ENCODE results near the gene UVRAG. TPM values are rescaled to one million over a fixed set of nuclear protein-coding genes. Genes with fewer than 3 reads are reported as not detected.

UVRAG gene
- total RNA-seq, 1 experiment from 2014 or later = 13.0 TPM

GRCh38 chr11:76026281-76026680 lies 211.3 kb downstream of the UVRAG start:
- H3K79me2 ChIP-seq (ENCODE audit: low read length) = no peaks in the 10 kb centered on the region
- POLR2A ChIA-PET (ENCODE audit: unreplicated experiment) = no interaction called here
- H4K20me1 ChIP-seq (ENCODE audit: low read length) = no peaks in the 10 kb centered on the region
- peaks cover 6% of the 10 kb centered on the region for H3K36me3 ChIP-seq (ENCODE audit: low read depth, low read length)
- H3K4me1 ChIP-seq (ENCODE audit: insufficient read depth, low read length) = peaks cover 25% of the 10 kb centered on the region
- ATAC-seq = no peak
- no peak for DNase-seq
- H3F3A ChIP-seq (ENCODE audit: low read length, unreplicated experiment) = peaks cover 18% of the 10 kb centered on the region
- H3K9ac ChIP-seq (ENCODE audit: low read length) = no peak overlapping the region
- CTCF ChIA-PET = no interaction called here
- H3K9me2 ChIP-seq (replicated peaks; ENCODE audit: low read length) = no peaks in the 10 kb centered on the region
- H3K4me3 ChIP-seq (ENCODE audit: low read length) = no peak overlapping the region
- no peaks in the 10 kb centered on the region for H3K27me3 ChIP-seq (ENCODE audit: low read length)
- no peak overlapping the region for H3K27ac ChIP-seq (ENCODE audit: low read length)
- TF ChIP-seq EZH2phosphoT487 (IDR thresholded peaks at IDR 0.05; ENCODE audit: borderline replicate concordance, low read length) (no peak), CTCF (conservative IDR thresholded peaks at IDR 0.05; ENCODE audit: low read depth, low read length) (no peak), EZH2 (IDR thresholded peaks at IDR 0.05; ENCODE audit: low read length, unreplicated experiment) (no peak)
- no peaks in the 10 kb centered on the region for H3K9me3 ChIP-seq (ENCODE audit: low read length)
- H2AFZ ChIP-seq (ENCODE audit: low read length) = no peak overlapping the region
- intact Hi-C loops (cut with micrococcal nuclease) = no loop called here
- H3K4me2 ChIP-seq (ENCODE audit: low read length) = no peak overlapping the region
- BruUV-seq (replicated peaks) = no TSS peak

- no peak overlapping the region for H3K4me3 ChIP-seq (ENCODE audit: low read length)
- BruUV-seq (replicated peaks) = no TSS peak
- no peak overlapping the region for H3K4me2 ChIP-seq (ENCODE audit: low read length)
- peaks cover 6% of the 10 kb centered on the region for H3K36me3 ChIP-seq (ENCODE audit: low read depth, low read length)
- no peaks in the 10 kb centered on the region for H3K9me2 ChIP-seq (replicated peaks; ENCODE audit: low read length)
- H3K27me3 ChIP-seq (ENCODE audit: low read length) = no peaks in the 10 kb centered on the region
- H2AFZ ChIP-seq (ENCODE audit: low read length) = no peak overlapping the region
- intact Hi-C loops (cut with micrococcal nuclease) = no loop called here
- H3K9ac ChIP-seq (ENCODE audit: low read length) = no peak overlapping the region
- DNase-seq (no peak), ATAC-seq (no peak)
- 0 out of 2 replicates have a peak, but pooled peaks cover 3% of the 10 kb centered on the region for H3K79me2 ChIP-seq (ENCODE audit: low read length)
- TF ChIP-seq CTCF (conservative IDR thresholded peaks at IDR 0.05; ENCODE audit: low read depth, low read length) (no peak), EZH2phosphoT487 (IDR thresholded peaks at IDR 0.05; ENCODE audit: borderline replicate concordance, low read length) (no peak), EZH2 (IDR thresholded peaks at IDR 0.05; ENCODE audit: low read length, unreplicated experiment) (no peak)
- no peaks in the 10 kb centered on the region for H4K20me1 ChIP-seq (ENCODE audit: low read length)
- POLR2A ChIA-PET (ENCODE audit: unreplicated experiment) = no interaction called here
- H3K27ac ChIP-seq (ENCODE audit: low read length) = no peak overlapping the region
- H3K9me3 ChIP-seq (ENCODE audit: low read length) = no peaks in the 10 kb centered on the region
- peaks cover 31% of the 10 kb centered on the region for H3K4me1 ChIP-seq (ENCODE audit: insufficient read depth, low read length)
- H3F3A ChIP-seq (ENCODE audit: low read length, unreplicated experiment) = peaks cover 22% of the 10 kb centered on the region
- CTCF ChIA-PET = no interaction called here
These were observed 211.9 kb downstream of the UVRAG start for GRCh38 chr11:76026862-76027261.

- peaks cover 25% of the 10 kb centered on the region for H3F3A ChIP-seq (ENCODE audit: low read length, unreplicated experiment)
- no peak overlapping the region for H2AFZ ChIP-seq (ENCODE audit: low read length)
- peak; percentile 85 for ATAC-seq
- no peak for TF ChIP-seq EZH2phosphoT487 (IDR thresholded peaks at IDR 0.05; ENCODE audit: borderline replicate concordance, low read length)
- TF ChIP-seq EZH2 (IDR thresholded peaks at IDR 0.05; ENCODE audit: low read length, unreplicated experiment) = no peak
- TF ChIP-seq CTCF (conservative IDR thresholded peaks at IDR 0.05; ENCODE audit: low read depth, low read length) = no peak
- H4K20me1 ChIP-seq (ENCODE audit: low read length) = no peaks in the 10 kb centered on the region
- peaks cover 64% of the 10 kb centered on the region for H3K4me1 ChIP-seq (ENCODE audit: insufficient read depth, low read length)
- peak overlapping the region; percentile 82 for H3K9ac ChIP-seq (ENCODE audit: low read length)
- BruUV-seq (replicated peaks) = no TSS peak
- DNase-seq = peak; percentile 99
- H3K27ac ChIP-seq (ENCODE audit: low read length) = peak overlapping the region; percentile 97
- intact Hi-C loops (cut with micrococcal nuclease) = loop anchor here (1.0 to 5.0 kb wide), 6 partner anchors 21 to 218 kb away; no protein-coding TSS in a partner anchor
- no peaks in the 10 kb centered on the region for H3K27me3 ChIP-seq (ENCODE audit: low read length)
- ChIA-PET CTCF (no interaction called here), POLR2A (ENCODE audit: unreplicated experiment) (interaction anchor here (0.6 kb wide), 1 partner anchor 17 kb away, joined by 7 read pairs; no protein-coding TSS in a partner anchor)
- no peaks in the 10 kb centered on the region for H3K9me2 ChIP-seq (replicated peaks; ENCODE audit: low read length)
- H3K4me2 ChIP-seq (ENCODE audit: low read length) = peak overlapping the region; percentile 75
- H3K79me2 ChIP-seq (ENCODE audit: low read length) = 0 out of 2 replicates have a peak, but pooled peaks cover 9% of the 10 kb centered on the region
- H3K9me3 ChIP-seq (ENCODE audit: low read length) = no peaks in the 10 kb centered on the region
- peaks cover 6% of the 10 kb centered on the region for H3K36me3 ChIP-seq (ENCODE audit: low read depth, low read length)
- peak overlapping the region; percentile 41; the same call in 1 of the 2 replicates for H3K4me3 ChIP-seq (ENCODE audit: low read length)
These were observed 215.3 kb downstream of the UVRAG start for GRCh38 chr11:76030286-76030685.

Data from PC-3 (cell line).